ENCODE data around the gene CC2D2B. TPM values are rescaled to one million over a fixed set of nuclear protein-coding genes. Genes with fewer than 3 reads are reported as not detected.
A peak's percentile ranks its signal among the peaks of the same experiment; 100 is the strongest.
"Not testable (repeated sequence)": the region's sequence is repeated elsewhere in the genome, so short reads cannot be mapped to it uniquely, and the experiment has no call there.

Gene CC2D2B
- total RNA-seq, 2 experiments from 2014 or later, result 0.23 TPM; not detected in 1

- intact Hi-C loops (cut with DNase I, micrococcal nuclease), result no loop called here
- ATAC-seq (peak; percentile 81), DNase-seq (peak; percentile 28)
- POLR2A ChIA-PET, result no interaction called here
- no peaks in the 10 kb centered on the region for H3K9me3 Mint-ChIP-seq (ENCODE audit: low read depth)
- no peak overlapping the region for H3K27ac Mint-ChIP-seq
- no peak overlapping the region for H3K4me3 Mint-ChIP-seq
- no peaks in the 10 kb centered on the region for H3K27me3 Mint-ChIP-seq
- no peaks in the 10 kb centered on the region for H3K36me3 Mint-ChIP-seq (ENCODE audit: low read depth)
- CTCF ChIA-PET, result no interaction called here
- no peaks in the 10 kb centered on the region for H3K4me1 Mint-ChIP-seq
Measured at GRCh38 chr10:96025566-96025965, 117.8 kb downstream of the CC2D2B start.

GRCh38 chr10:96034625-96035024, 126.8 kb downstream of the CC2D2B start:
- H3K4me3 Mint-ChIP-seq, result no peak overlapping the region
- DNase-seq (no peak), ATAC-seq (no peak)
- H3K4me1 Mint-ChIP-seq, result no peaks in the 10 kb centered on the region
- no peaks in the 10 kb centered on the region for H3K9me3 Mint-ChIP-seq (ENCODE audit: low read depth)
- H3K27me3 Mint-ChIP-seq, result peaks cover 6% of the 10 kb centered on the region
- CTCF ChIA-PET, result no interaction called here
- H3K27ac Mint-ChIP-seq, result no peak overlapping the region
- no peaks in the 10 kb centered on the region for H3K36me3 Mint-ChIP-seq (ENCODE audit: low read depth)
- POLR2A ChIA-PET, result no interaction called here
- intact Hi-C loops (cut with DNase I, micrococcal nuclease), result no loop called here

GRCh38 chr10:96038476-96039387, 131.0 kb downstream of the CC2D2B start:
- peaks cover 6% of the 10 kb centered on the region for H3K27me3 Mint-ChIP-seq
- ChIA-PET POLR2A (no interaction called here), CTCF (interaction anchor here (1.1 to 2.3 kb wide), 3 partner anchors 14 to 191 kb away, joined by 3 to 11 read pairs (median 4); no protein-coding TSS in a partner anchor)
- H3K4me3 Mint-ChIP-seq, result no peak overlapping the region
- H3K36me3 Mint-ChIP-seq (ENCODE audit: low read depth), result no peaks in the 10 kb centered on the region
- no peaks in the 10 kb centered on the region for H3K9me3 Mint-ChIP-seq (ENCODE audit: low read depth)
- intact Hi-C loops (cut with DNase I, micrococcal nuclease), result no loop called here
- ATAC-seq, result no peak
- H3K27ac Mint-ChIP-seq, result no peak overlapping the region
- DNase-seq, result no peak
- H3K4me1 Mint-ChIP-seq, result peaks cover 9% of the 10 kb centered on the region

GRCh38 chr10:96041146-96041545, 133.4 kb downstream of the CC2D2B start:
- no peak for ATAC-seq
- CTCF ChIA-PET, result no interaction called here
- H3K36me3 Mint-ChIP-seq (ENCODE audit: low read depth), result peaks cover 8% of the 10 kb centered on the region

GRCh38 chr10:96043033-96043892, 135.5 kb downstream of the CC2D2B start, which contains the start of gene CCNJ:
CCNJ (plus strand) TSS chr10:96043583; CDS start chr10:96044394, 811 bp downstream.
- DNase-seq (peak; percentile 90), ATAC-seq (peak; percentile 93)
- Mint-ChIP-seq H3K4me1 (peaks cover 39% of the 10 kb centered on the region), H3K4me3 (peak within 1 kb of the TSS; percentile 93), H3K36me3 (ENCODE audit: low read depth) (peaks cover 27% of the 10 kb centered on the region), H3K9me3 (ENCODE audit: low read depth) (no peaks in the 10 kb centered on the region), H3K27ac (peak within 1 kb of the TSS; percentile 79), H3K27me3 (no peaks in the 10 kb centered on the region)
- intact Hi-C loops (cut with DNase I, micrococcal nuclease), result loop anchor here (1.0 to 5.0 kb wide), 6 partner anchors 47 to 789 kb away; partner anchors contain the start of genes ZNF518A (in 2 of the 2), CC2D2B (in 1 of the 2), LCOR (in 1 of the 2) and TM9SF3 (in 1 of the 2)
- CTCF ChIA-PET, result interaction anchor here (0.6 to 2.1 kb wide), 2 partner anchors 350 to 674 kb away, joined by 3 to 5 read pairs; partner anchors contain the start of gene TCTN3
- POLR2A ChIA-PET, result interaction anchor here (1.6 kb wide), 1 partner anchor 87 kb away, joined by 6 read pairs; the partner anchor contains the start of gene ZNF518A

More at GRCh38 chr10:96041146-96041545, 133.4 kb downstream of the CC2D2B start:
- POLR2A ChIA-PET, result no interaction called here
- H3K27me3 Mint-ChIP-seq, result peaks cover 6% of the 10 kb centered on the region
- peaks cover 26% of the 10 kb centered on the region for H3K4me1 Mint-ChIP-seq
- DNase-seq, result no peak
- no peak overlapping the region for H3K4me3 Mint-ChIP-seq
- intact Hi-C loops (cut with DNase I, micrococcal nuclease), result loop anchor here in 1 of 2 experiments (5.0 kb wide), 3 partner anchors 134 to 791 kb away; partner anchors contain the start of genes CC2D2B, LCOR and TM9SF3
- no peaks in the 10 kb centered on the region for H3K9me3 Mint-ChIP-seq (ENCODE audit: low read depth)
- H3K27ac Mint-ChIP-seq, result no peak overlapping the region

- H3K27me3 Mint-ChIP-seq, result no peaks in the 10 kb centered on the region
- peak; percentile 68 for DNase-seq
- peaks cover 34% of the 10 kb centered on the region for H3K36me3 Mint-ChIP-seq (ENCODE audit: low read depth)
- ChIA-PET POLR2A (interaction anchor here (1.6 kb wide), 1 partner anchor 86 kb away, joined by 6 read pairs; the partner anchor contains the start of gene ZNF518A), CTCF (interaction anchor here (0.6 to 2.1 kb wide), 2 partner anchors 92 to 350 kb away, joined by 4 to 5 read pairs; partner anchors contain the start of gene TCTN3)
- no peaks in the 10 kb centered on the region for H3K9me3 Mint-ChIP-seq (ENCODE audit: low read depth)
- H3K4me3 Mint-ChIP-seq, result peak overlapping the region; percentile 93
- intact Hi-C loops (cut with DNase I, micrococcal nuclease), result loop anchor here (1.0 to 5.0 kb wide), 6 partner anchors 46 to 788 kb away; partner anchors contain the start of genes ZNF518A (in 2 of the 2), CC2D2B (in 1 of the 2), LCOR (in 1 of the 2) and TM9SF3 (in 1 of the 2)
- peaks cover 47% of the 10 kb centered on the region for H3K4me1 Mint-ChIP-seq
- ATAC-seq, result peak; percentile 45
- H3K27ac Mint-ChIP-seq, result peak overlapping the region; percentile 79
Measured at GRCh38 chr10:96043893-96044715, 136.3 kb downstream of the CC2D2B start.

GRCh38 chr10:96044736-96045135, 137.0 kb downstream of the CC2D2B start:
- Mint-ChIP-seq H3K4me1 (peaks cover 47% of the 10 kb centered on the region), H3K36me3 (ENCODE audit: low read depth) (peaks cover 38% of the 10 kb centered on the region), H3K27me3 (no peaks in the 10 kb centered on the region), H3K27ac (peak overlapping the region; percentile 79), H3K4me3 (peak overlapping the region; percentile 93), H3K9me3 (ENCODE audit: low read depth) (no peaks in the 10 kb centered on the region)
- intact Hi-C loops (cut with DNase I, micrococcal nuclease), result loop anchor here in 1 of 2 experiments (5.0 kb wide), 3 partner anchors 137 to 788 kb away; partner anchors contain the start of genes CC2D2B, LCOR and TM9SF3
- ChIA-PET CTCF (interaction anchor here (0.9 kb wide), 1 partner anchor 185 kb away, joined by 3 read pairs; no protein-coding TSS in a partner anchor), POLR2A (interaction anchor here (0.7 kb wide), 1 partner anchor 63 kb away, joined by 3 read pairs; no protein-coding TSS in a partner anchor)
- DNase-seq (no peak), ATAC-seq (no peak)

- ATAC-seq, result no peak
Measured at GRCh38 chr10:96046546-96046945, 138.8 kb downstream of the CC2D2B start.

GRCh38 chr10:96047004-96047649, 139.4 kb downstream of the CC2D2B start:
- H3K9me3 Mint-ChIP-seq (ENCODE audit: low read depth), result no peaks in the 10 kb centered on the region
- ATAC-seq (no peak), DNase-seq (no peak)
- no peak overlapping the region for H3K4me3 Mint-ChIP-seq
- peaks cover 50% of the 10 kb centered on the region for H3K4me1 Mint-ChIP-seq
- ChIA-PET POLR2A (no interaction called here), CTCF (interaction anchor here (0.7 to 1.2 kb wide), 3 partner anchors 14 to 585 kb away, joined by 3 to 4 read pairs (median 3); no protein-coding TSS in a partner anchor)
- intact Hi-C loops (cut with DNase I, micrococcal nuclease), result no loop called here
- no peak overlapping the region for H3K27ac Mint-ChIP-seq
- no peaks in the 10 kb centered on the region for H3K27me3 Mint-ChIP-seq
- H3K36me3 Mint-ChIP-seq (ENCODE audit: low read depth), result peaks cover 47% of the 10 kb centered on the region

More at GRCh38 chr10:96046546-96046945, 138.8 kb downstream of the CC2D2B start:
- no peak for DNase-seq
- no peaks in the 10 kb centered on the region for H3K9me3 Mint-ChIP-seq (ENCODE audit: low read depth)
- CTCF ChIA-PET, result interaction anchor here (0.7 to 1.2 kb wide), 3 partner anchors 14 to 585 kb away, joined by 3 to 4 read pairs (median 3); no protein-coding TSS in a partner anchor
- POLR2A ChIA-PET, result no interaction called here
- H3K4me3 Mint-ChIP-seq, result no peak overlapping the region
- intact Hi-C loops (cut with DNase I, micrococcal nuclease), result no loop called here
- no peak overlapping the region for H3K27ac Mint-ChIP-seq
- H3K27me3 Mint-ChIP-seq, result no peaks in the 10 kb centered on the region
- H3K4me1 Mint-ChIP-seq, result peaks cover 47% of the 10 kb centered on the region
- H3K36me3 Mint-ChIP-seq (ENCODE audit: low read depth), result peaks cover 42% of the 10 kb centered on the region

- ATAC-seq; H3K4me3 Mint-ChIP-seq; intact Hi-C loops (cut with DNase I, micrococcal nuclease); H3K27ac Mint-ChIP-seq; POLR2A ChIA-PET; DNase-seq; H3K9me3 Mint-ChIP-seq (ENCODE audit: low read depth); H3K27me3 Mint-ChIP-seq; CTCF ChIA-PET: not testable (repeated sequence)
- peaks cover 55% of the 10 kb centered on the region for H3K36me3 Mint-ChIP-seq (ENCODE audit: low read depth)
- H3K4me1 Mint-ChIP-seq, result peaks cover 42% of the 10 kb centered on the region
Measured at GRCh38 chr10:96047925-96048324, 140.2 kb downstream of the CC2D2B start.
